ENCODE measurements around the gene PTPRH. TPM values are rescaled to one million over a fixed set of nuclear protein-coding genes. Genes with fewer than 3 reads are reported as not detected.
"Not testable (repeated sequence)": the region's sequence is repeated elsewhere in the genome, so short reads cannot be mapped to it uniquely, and the experiment has no call there.

PTPRH gene
- total RNA-seq, 4 donors from 2014 or later = 31.2 to 176 (median 102) TPM

- Histone ChIP-seq H3K36me3 (no peaks in the 10 kb centered on the region), H3K27me3 (peaks cover 6% of the 10 kb centered on the region), H3K9me3 (peaks cover 3 to 7% of the 10 kb centered on the region in 2 donors), H3K4me3 (no peak overlapping the region), H3K27ac (no peak overlapping the region), H3K4me1 (peaks cover 4 to 24% (median 18%) of the 10 kb centered on the region in 4 donors)
- no peak for DNase-seq
- TF ChIP-seq, protein P1, sequence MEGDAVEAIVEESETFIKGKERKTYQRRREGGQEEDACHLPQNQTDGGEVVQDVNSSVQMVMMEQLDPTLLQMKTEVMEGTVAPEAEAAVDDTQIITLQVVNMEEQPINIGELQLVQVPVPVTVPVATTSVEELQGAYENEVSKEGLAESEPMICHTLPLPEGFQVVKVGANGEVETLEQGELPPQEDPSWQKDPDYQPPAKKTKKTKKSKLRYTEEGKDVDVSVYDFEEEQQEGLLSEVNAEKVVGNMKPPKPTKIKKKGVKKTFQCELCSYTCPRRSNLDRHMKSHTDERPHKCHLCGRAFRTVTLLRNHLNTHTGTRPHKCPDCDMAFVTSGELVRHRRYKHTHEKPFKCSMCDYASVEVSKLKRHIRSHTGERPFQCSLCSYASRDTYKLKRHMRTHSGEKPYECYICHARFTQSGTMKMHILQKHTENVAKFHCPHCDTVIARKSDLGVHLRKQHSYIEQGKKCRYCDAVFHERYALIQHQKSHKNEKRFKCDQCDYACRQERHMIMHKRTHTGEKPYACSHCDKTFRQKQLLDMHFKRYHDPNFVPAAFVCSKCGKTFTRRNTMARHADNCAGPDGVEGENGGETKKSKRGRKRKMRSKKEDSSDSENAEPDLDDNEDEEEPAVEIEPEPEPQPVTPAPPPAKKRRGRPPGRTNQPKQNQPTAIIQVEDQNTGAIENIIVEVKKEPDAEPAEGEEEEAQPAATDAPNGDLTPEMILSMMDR (IDR thresholded peaks at IDR 0.05) = no peak
- TF ChIP-seq POLR2AphosphoS5 (IDR thresholded peaks at IDR 0.05) (no peak), POLR2A (IDR thresholded peaks at IDR 0.05) (no peak), EP300 (IDR thresholded peaks at IDR 0.05; ENCODE audit: low read depth) (no peak)
- in situ Hi-C loops (cut with MboI; ENCODE audit: low pct_ligation_motif_present in 1 of 4, low pct_unique_long_range_greater_than_20kb in 1 of 4, low sequenced_read_pairs in 3 of 4) (no loop called here), intact Hi-C loops (cut with DNase I; ENCODE audit: low total_unique reads) (no loop called here)
- WGBS, 2 donors (ENCODE audit: low coverage in 1 of 2) = 90 to 96% methylated on average over 3 to 7 of the region's 7 CpGs
These were observed 4.2 kb upstream of the PTPRH start for GRCh38 chr19:55213547-55213946.

GRCh38 chr19:55212447-55212846 is 3.1 kb upstream of the PTPRH start:
- Histone ChIP-seq H3K27ac (no peak overlapping the region), H3K4me3 (no peak overlapping the region), H3K36me3 (no peaks in the 10 kb centered on the region), H3K27me3 (peaks cover 6% of the 10 kb centered on the region), H3K9me3 (peaks cover 3 to 7% of the 10 kb centered on the region in 2 donors), H3K4me1 (peaks cover 4 to 24% (median 17%) of the 10 kb centered on the region in 4 donors)
- TF ChIP-seq, protein P1 (IDR thresholded peaks at IDR 0.05) = peak; percentile 25 to 41 (median 31)
- TF ChIP-seq POLR2A (IDR thresholded peaks at IDR 0.05) = no peak
- intact Hi-C loops (cut with DNase I; ENCODE audit: low total_unique reads) (no loop called here), in situ Hi-C loops (cut with MboI; ENCODE audit: low pct_ligation_motif_present in 1 of 4, low pct_unique_long_range_greater_than_20kb in 1 of 4, low sequenced_read_pairs in 3 of 4) (no loop called here)
- DNase-seq = peak; percentile 67
- 69 to 75% methylated on average over 2 to 3 of the region's 3 CpGs for WGBS, 2 donors (ENCODE audit: low coverage in 1 of 2)

GRCh38 chr19:55209693-55210472 is 582 bp upstream of the PTPRH start:
- TF ChIP-seq, protein P1 (IDR thresholded peaks at IDR 0.05) = no peak
- TF ChIP-seq POLR2A (IDR thresholded peaks at IDR 0.05) (no peak), EP300 (IDR thresholded peaks at IDR 0.05; ENCODE audit: low read depth) (no peak), POLR2AphosphoS5 (IDR thresholded peaks at IDR 0.05) (no peak)
- no peak for DNase-seq
- Histone ChIP-seq H3K27me3 (peaks cover 6% of the 10 kb centered on the region), H3K36me3 (no peaks in the 10 kb centered on the region), H3K4me1 (peaks cover 4 to 21% (median 20%) of the 10 kb centered on the region in 4 donors), H3K4me3 (no peak overlapping the region), H3K9me3 (peaks cover 3 to 7% of the 10 kb centered on the region in 2 donors), H3K27ac (peak overlapping the region; percentile 79 to 90 (median 86))
- intact Hi-C loops (cut with DNase I; ENCODE audit: low total_unique reads) (no loop called here), in situ Hi-C loops (cut with MboI; ENCODE audit: low pct_ligation_motif_present in 1 of 4, low pct_unique_long_range_greater_than_20kb in 1 of 4, low sequenced_read_pairs in 3 of 4) (no loop called here)
- 50 to 68% methylated on average over 4 to 17 of the region's 17 CpGs for WGBS, 2 donors (ENCODE audit: low coverage in 1 of 2)

DNA sequence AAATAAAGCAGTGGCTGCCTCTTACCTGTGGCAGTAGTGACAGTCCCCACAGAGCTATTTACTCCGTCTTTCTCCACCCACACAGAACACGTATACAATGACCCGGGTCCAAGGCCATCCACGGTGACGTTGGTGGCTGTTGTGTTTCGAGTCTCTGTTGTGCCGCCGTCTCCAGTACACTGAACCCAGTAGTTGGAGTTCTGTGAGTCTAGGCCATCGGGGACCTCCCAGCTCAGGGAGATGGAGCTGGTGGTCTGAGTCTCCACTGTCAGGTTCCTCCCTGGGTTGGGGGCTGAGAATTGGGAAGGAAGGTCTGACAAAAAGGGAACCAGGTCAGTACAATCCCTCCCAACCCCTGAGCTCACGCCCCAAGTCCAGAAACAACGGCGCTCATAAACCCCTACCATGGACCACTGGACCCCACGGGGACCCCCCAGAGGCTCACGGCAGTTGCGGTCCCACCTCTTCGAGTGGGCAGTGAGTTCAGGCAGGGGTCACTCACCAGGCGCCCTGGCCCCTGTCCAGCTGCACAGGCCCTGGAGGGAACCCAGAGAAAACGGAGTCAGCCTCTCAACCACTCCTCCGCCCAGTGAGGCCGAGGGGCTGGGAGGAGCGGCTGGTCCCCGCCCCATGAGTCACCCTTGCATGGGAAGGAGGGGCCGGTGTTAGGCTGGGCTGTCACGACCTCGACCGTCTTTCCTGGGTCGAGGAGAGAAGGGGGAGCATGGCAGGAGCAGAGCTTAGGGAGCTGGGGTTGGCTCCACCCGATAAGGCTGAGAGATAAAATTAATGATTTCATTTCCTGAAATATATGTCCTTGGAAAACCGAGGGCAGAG is 2.4 kb downstream of the PTPRH start:
- intact Hi-C loops (cut with DNase I; ENCODE audit: low total_unique reads) = no loop called here
- peak overlapping the region; percentile 67 to 87 (median 82) for H3K27ac ChIP-seq
- in situ Hi-C loops (cut with MboI; ENCODE audit: low pct_ligation_motif_present in 1 of 4, low pct_unique_long_range_greater_than_20kb in 1 of 4, low sequenced_read_pairs in 3 of 4) = no loop called here
- H3K36me3 ChIP-seq = peaks cover 0 to 7% (median 0%) of the 10 kb centered on the region in 4 donors
- DNase-seq = peak; percentile 91
- peak overlapping the region in 3 of 4 donors; percentile 7 to 46 (median 24) for H3K4me3 ChIP-seq
- no peaks in the 10 kb centered on the region for H3K27me3 ChIP-seq
- TF ChIP-seq EP300 (IDR thresholded peaks at IDR 0.05; ENCODE audit: low read depth) (no peak), POLR2A (IDR thresholded peaks at IDR 0.05) (peak; percentile 86), POLR2AphosphoS5 (IDR thresholded peaks at IDR 0.05) (peak; percentile 59 to 97 (median 96))
- H3K4me1 ChIP-seq = peaks cover 4 to 21% (median 20%) of the 10 kb centered on the region in 4 donors
- 0 to 26% methylated on average over 1 to 29 of the region's 29 CpGs for WGBS, 2 donors (ENCODE audit: low coverage in 1 of 2)
- H3K9me3 ChIP-seq = no peaks in the 10 kb centered on the region

GRCh38 chr19:55202199-55202598 is 7.1 kb downstream of the PTPRH start:
- in situ Hi-C loops (cut with MboI; ENCODE audit: low pct_ligation_motif_present in 1 of 4, low pct_unique_long_range_greater_than_20kb in 1 of 4, low sequenced_read_pairs in 3 of 4); H3K4me1 ChIP-seq; H3K9me3 ChIP-seq; intact Hi-C loops (cut with DNase I; ENCODE audit: low total_unique reads); H3K4me3 ChIP-seq; H3K36me3 ChIP-seq; H3K27me3 ChIP-seq; H3K27ac ChIP-seq; DNase-seq: not testable (repeated sequence)
- 71 to 83% methylated on average over 7 to 10 of the region's 10 CpGs for WGBS, 2 donors (ENCODE audit: low coverage in 1 of 2)

Measured in transverse colon (tissue), 4 donors.